Kidney epithelial cell (primary cell): ENCODE measurements around the gene TUG1. TPM values are rescaled to one million over a fixed set of nuclear protein-coding genes. Genes with fewer than 3 reads are reported as not detected.

ENCODE experiments used
- DNase-seq: peaks from one replicate; pipeline ENCODE4 v3.0.0-alpha.2; 2010; ENCODE audit warnings: low read depth
- H3K27me3 ChIP-seq: 2 replicates; pipeline ENCODE4 v1.6.0; 2011; ENCODE audit warnings: low read length; ENCODE audit not compliant: control insufficient read depth, insufficient read depth
- H3K36me3 ChIP-seq: 2 replicates; pipeline ENCODE4 v1.5.1; 2011; ENCODE audit warnings: low read length; ENCODE audit not compliant: control insufficient read depth, insufficient read depth
- H3K4me3 ChIP-seq: 2 replicates; pipeline ENCODE4 v1.5.1; 2011; ENCODE audit warnings: low read depth, mild to moderate bottlenecking, control low read depth, low read length
- total RNA-seq: library from RNA; depleted of rRNA; stranded (reverse); fragments of >200 nt; gene quantifications from 2 replicates; pipeline ENCODE4 v1.2.3, GENCODE V29; 2015
- TF ChIP-seq, protein P1 (sequence below): IDR thresholded peaks from 2 replicates; pipeline ENCODE4 v1.5.1; 2011; ENCODE audit warnings: mild to moderate bottlenecking, moderate library complexity, low read length, control low read depth, inconsistent platforms; ENCODE audit not compliant: insufficient read depth, poor library complexity, severe bottlenecking

TUG1 gene
- total RNA-seq, 1 donor from 2014 or later: 68.7 TPM

DNA sequence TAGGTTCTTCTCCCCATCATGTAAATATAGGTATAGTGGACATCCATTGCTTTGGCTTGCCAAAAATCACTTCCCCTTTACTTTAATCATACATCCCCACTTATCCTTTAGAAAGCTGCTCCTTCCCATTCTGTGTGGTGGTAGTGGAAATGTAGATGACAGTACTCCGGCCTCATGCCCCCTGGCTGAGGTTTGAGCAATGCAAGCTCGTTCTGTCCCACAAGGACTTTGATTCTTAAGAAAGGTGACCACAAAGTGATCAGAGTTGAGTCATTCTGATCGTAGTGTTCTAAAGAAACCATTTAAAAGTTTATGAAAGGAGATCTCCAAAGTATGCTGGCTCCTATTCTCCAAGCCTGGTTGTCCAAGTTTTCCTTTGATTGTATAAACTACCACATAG, 10.9 kb downstream of the TUG1 start:
- TF ChIP-seq, protein P1, sequence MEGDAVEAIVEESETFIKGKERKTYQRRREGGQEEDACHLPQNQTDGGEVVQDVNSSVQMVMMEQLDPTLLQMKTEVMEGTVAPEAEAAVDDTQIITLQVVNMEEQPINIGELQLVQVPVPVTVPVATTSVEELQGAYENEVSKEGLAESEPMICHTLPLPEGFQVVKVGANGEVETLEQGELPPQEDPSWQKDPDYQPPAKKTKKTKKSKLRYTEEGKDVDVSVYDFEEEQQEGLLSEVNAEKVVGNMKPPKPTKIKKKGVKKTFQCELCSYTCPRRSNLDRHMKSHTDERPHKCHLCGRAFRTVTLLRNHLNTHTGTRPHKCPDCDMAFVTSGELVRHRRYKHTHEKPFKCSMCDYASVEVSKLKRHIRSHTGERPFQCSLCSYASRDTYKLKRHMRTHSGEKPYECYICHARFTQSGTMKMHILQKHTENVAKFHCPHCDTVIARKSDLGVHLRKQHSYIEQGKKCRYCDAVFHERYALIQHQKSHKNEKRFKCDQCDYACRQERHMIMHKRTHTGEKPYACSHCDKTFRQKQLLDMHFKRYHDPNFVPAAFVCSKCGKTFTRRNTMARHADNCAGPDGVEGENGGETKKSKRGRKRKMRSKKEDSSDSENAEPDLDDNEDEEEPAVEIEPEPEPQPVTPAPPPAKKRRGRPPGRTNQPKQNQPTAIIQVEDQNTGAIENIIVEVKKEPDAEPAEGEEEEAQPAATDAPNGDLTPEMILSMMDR: no peak
- DNase-seq: no peak
- Histone ChIP-seq H3K4me3 (no peak overlapping the region), H3K36me3 (peaks cover 2% of the 10 kb centered on the region), H3K27me3 (no peaks in the 10 kb centered on the region)

- H3K27me3 ChIP-seq: no peaks in the 10 kb centered on the region
- no peaks in the 10 kb centered on the region for H3K36me3 ChIP-seq
- no peak overlapping the region for H3K4me3 ChIP-seq
- TF ChIP-seq, protein P1: no peak
- no peak for DNase-seq
Observed at GRCh38 chr22:30982512-30982911, 13.4 kb downstream of the TUG1 start.

- no peaks in the 10 kb centered on the region for H3K36me3 ChIP-seq
- DNase-seq: no peak
- TF ChIP-seq, protein P1: no peak
- no peaks in the 10 kb centered on the region for H3K27me3 ChIP-seq
- no peak overlapping the region for H3K4me3 ChIP-seq
Observed at GRCh38 chr22:30984317-30984716, 15.3 kb downstream of the TUG1 start.

DNA sequence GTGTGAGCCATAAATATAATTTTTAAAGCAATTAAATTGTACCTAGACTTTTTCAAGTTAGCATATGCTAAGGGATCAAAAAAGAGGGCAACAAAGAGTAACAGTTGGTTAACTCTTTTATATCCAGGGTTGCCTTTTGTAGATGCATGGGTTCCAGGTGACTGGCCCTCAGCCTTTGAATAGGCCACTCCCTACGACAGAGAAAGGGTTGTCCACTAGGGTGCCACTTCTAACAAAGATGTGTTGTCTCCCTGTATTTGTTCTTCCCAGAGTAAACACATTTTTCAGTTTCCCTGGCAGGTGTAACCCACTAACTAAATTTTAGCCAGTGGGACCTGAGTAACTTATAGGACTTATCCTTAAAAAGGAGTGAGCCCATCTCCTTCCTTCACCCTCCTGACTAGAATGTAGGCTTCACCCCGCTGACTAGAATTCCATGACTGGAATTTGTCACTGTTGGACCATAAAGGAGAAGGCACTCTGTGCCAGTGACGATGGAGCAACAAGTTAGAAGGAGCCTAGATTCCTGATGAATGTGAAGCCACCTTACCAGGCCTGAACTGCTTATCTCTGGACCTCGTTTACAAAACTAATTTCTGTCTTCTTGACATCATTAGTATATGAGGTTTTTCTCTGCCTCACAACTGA, 16.6 kb downstream of the TUG1 start:
- Histone ChIP-seq H3K27me3 (no peaks in the 10 kb centered on the region), H3K4me3 (no peak overlapping the region), H3K36me3 (no peaks in the 10 kb centered on the region)
- TF ChIP-seq, protein P1: no peak
- DNase-seq: no peak

- no peak overlapping the region for H3K4me3 ChIP-seq
- no peaks in the 10 kb centered on the region for H3K27me3 ChIP-seq
- TF ChIP-seq, protein P1: no peak
- DNase-seq: no peak
- H3K36me3 ChIP-seq: no peaks in the 10 kb centered on the region
Observed at GRCh38 chr22:30989474-30989873, 20.4 kb downstream of the TUG1 start.

- no peaks in the 10 kb centered on the region for H3K36me3 ChIP-seq
- no peaks in the 10 kb centered on the region for H3K27me3 ChIP-seq
- TF ChIP-seq, protein P1: no peak
- H3K4me3 ChIP-seq: no peak overlapping the region
- DNase-seq: no peak
Observed at GRCh38 chr22:30990690-30991089, 21.6 kb downstream of the TUG1 start.
